HG02610 (cell line): ENCODE results near the gene TNNI2.
"Not testable (repeated sequence)": the region's sequence is repeated elsewhere in the genome, so short reads cannot be mapped to it uniquely, and the experiment has no call there.

ENCODE experiments used
- ATAC-seq: cut with Tn5 transposase; IDR thresholded peaks from one replicate; pipeline ENCODE4 v1.9.1; 2021; ENCODE audit warnings: mild to moderate bottlenecking, moderate library complexity; ENCODE audit not compliant: unreplicated experiment

Gene TNNI2

GRCh38 chr11:1871531-1871930 lies 32.8 kb downstream of the TNNI2 start:
- no peak for ATAC-seq

GRCh38 chr11:1872267-1872985 lies 33.6 kb downstream of the TNNI2 start:
- no peak for ATAC-seq

DNA sequence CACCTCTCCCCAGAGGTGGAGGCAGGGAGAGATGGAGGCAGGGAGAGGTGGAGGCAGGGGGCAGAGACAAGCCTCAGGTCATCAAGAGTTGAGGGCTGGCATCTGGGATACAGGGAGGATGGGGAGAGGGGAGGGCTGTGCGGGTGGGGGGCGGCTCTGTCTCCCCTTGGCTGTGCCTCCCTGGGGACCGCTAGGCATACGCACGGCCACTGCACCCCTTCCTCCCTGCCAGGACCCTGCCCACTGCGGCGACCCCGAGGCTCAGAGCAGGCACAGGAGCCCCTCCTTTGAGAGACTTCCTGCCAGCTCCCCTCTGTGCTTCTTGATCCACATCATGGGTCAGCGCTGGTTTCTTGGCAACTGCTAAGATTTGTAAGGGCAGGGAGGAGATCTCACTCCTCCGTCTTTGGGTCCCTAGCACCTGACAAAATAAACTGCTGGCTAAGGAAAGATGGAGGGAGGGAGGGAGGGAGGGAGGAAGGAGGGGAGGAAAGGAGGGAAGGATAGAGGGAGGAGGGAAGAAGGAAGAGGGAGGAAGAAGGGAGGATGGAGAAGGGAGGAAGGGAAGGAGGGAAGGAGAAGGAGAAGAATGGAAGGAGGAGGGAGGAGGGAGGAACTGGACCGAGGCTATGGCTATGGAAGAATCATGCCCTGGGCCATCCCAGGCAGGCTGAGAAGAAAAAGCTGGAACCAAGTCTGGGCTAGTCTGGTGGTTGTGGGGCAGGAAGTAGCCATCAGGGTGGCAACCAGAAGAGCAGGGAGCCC lies 34.4 kb downstream of the TNNI2 start:
- no peak for ATAC-seq

DNA sequence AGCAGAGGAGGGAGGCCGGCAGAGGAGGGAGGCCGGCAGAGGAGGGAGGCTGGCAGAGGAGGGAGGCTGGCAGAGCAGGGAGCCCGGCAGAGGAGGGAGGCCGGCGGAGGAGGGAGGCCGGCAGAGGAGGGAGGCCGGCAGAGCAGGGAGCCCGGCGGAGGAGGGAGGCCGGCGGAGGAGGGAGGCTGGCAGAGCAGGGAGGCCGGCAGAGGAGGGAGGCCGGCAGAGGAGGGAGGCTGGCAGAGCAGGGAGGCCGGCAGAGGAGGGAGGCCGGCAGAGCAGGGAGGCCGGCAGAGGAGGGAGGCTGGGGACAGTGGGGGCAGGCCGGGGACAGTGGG lies 35.0 kb downstream of the TNNI2 start:
- not testable (repeated sequence) for ATAC-seq

GRCh38 chr11:1874441-1875092 lies 35.8 kb downstream of the TNNI2 start:
- ATAC-seq: not testable (repeated sequence)

GRCh38 chr11:1875093-1875850 lies 36.5 kb downstream of the TNNI2 start:
- ATAC-seq: no peak

- not testable (repeated sequence) for ATAC-seq
Measured at GRCh38 chr11:1875851-1876301, 37.1 kb downstream of the TNNI2 start.

DNA sequence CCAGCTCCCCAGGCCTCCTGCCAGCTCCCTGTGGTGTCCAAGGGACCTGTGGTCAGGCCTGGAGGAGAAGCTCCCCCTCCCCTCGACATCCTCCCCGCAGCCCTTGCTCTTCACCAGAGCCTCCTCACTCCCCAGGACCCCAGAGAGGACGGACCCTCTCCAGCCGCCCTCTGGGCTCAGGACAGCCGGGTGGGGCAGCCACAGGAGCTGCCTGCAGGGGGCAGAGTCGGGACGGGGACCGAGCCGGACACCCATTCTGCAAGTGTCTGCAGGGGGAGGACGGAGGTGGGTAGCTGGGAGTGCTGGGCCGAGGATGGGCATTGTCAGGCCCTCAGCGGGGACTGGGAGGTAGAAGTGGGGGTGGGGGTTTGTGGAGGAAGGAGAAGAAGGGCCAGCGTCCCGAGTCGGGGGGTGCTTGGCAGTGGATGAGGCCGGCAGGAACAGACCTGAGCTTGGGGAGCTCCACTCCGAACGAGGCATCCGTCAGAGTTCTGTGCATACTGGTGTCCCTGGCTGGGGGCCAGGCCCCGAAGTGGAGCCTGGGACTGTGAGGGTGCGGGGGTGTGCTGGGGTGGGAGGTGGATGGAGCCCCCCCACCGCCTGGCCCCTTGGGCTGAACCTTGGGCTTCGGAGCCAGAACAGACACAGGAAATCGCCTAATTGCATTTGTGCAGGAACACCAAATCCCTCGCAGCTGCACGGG lies 37.7 kb downstream of the TNNI2 start:
- ATAC-seq: no peak

GRCh38 chr11:1877211-1878136 lies 38.7 kb downstream of the TNNI2 start:
- ATAC-seq: no peak

- ATAC-seq: no peak
Measured at GRCh38 chr11:1878137-1879031, 39.6 kb downstream of the TNNI2 start.

DNA sequence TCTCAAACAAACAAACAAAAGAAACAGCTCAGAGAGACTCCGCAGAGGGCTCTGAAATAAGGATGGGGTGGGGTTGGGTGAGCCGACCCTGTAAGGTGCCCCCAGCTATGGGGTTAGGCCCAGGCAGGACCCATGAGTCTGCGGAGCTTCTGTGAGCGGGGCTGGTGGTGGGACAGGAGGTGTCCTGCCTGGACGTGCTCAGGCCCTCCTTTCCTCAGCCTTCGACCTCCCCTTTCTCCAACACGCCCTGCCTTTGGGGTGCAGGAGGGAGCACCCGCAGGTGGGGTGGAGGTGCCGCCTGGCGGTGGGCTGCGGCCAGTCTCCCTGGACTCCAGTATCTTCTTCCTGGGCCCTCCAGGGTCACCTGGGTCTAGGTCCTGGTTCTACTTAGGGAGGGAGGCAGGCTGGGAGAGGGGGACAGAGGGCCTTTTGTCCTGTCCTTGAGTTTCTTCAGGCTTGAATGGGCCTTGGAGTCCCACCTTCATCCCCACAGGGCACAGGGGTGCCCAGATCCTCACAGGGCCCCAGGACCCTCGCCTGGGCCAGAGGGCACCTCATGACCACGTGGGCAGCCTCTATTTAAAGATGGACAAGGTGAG lies 40.7 kb downstream of the TNNI2 start:
- no peak for ATAC-seq

- no peak for ATAC-seq
Measured at GRCh38 chr11:1879941-1880720, 41.4 kb downstream of the TNNI2 start.

- ATAC-seq: no peak
Measured at GRCh38 chr11:1880746-1881441, 42.1 kb downstream of the TNNI2 start.

GRCh38 chr11:1881442-1882264 lies 42.9 kb downstream of the TNNI2 start:
- no peak for ATAC-seq

DNA sequence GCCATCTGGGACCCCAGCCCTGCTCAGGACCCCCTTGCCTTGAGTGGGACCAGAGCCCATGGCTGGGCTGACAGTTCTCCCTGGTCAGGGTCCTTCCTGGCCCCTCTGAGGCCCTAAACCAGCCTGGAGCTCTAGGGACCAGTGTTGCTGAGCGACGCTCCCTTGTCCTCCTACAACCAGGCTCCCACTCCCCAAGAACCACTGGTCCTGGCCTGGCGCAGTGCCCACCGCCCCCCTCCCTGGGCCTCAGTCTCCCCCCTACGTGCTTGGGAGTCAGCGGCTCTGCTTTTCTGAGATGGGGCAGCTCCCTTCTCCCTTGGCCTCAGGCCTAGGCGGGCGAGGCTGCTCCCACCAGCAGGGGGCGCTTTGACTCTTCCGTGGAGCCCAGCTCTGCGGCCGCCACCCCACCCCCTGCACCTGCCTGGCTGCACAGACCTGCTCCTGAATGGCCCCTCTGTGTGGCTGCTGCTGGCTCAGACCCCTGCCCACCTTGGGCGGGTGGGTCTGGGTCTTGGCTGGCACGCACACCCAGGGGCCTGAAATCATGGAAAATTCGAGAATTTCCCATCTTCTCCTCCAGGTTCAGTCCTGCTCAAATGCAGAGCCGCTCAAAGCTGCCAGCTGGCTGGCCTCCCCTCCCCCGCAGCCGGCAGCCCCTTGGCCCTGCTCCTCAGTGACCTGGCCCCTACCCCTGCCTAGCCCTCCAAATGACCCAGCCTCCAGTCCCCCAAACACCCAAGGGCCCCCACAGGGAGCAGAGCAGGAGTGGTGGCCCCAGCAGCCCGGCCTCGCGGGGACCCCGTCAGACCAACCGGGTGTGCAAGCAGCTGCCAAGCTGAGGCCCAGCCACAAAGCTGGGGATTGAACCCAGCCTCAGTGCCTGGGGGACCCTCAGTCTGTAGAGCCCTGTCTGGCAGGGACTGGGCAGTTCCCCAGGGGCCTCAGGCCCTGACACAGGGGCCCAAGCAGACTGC lies 43.8 kb downstream of the TNNI2 start:
- ATAC-seq: no peak
